ENCODE data around the gene EFCAB6.

EFCAB6 gene

DNA sequence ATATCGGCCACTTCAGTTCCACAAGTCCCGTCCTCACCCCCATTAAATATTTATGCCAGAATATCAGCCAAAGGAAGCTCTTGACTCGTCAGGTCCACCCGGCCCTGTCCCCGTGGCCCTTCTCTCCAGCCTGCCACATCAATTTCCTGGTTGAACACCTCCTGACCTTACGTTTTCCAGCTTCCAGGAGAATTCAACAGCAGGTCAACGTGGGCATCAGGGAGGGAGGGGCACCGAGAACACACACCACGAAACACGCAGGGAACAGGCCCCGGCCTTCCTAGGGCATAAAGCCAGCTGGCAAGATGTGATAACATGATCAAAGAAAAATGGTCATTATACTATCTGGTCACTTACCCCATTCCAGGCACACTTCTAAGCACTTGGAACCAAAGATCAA is 34.9 kb upstream of the EFCAB6 start:
- no peak for DNase-seq (ENCODE audit: low read depth)

DNA sequence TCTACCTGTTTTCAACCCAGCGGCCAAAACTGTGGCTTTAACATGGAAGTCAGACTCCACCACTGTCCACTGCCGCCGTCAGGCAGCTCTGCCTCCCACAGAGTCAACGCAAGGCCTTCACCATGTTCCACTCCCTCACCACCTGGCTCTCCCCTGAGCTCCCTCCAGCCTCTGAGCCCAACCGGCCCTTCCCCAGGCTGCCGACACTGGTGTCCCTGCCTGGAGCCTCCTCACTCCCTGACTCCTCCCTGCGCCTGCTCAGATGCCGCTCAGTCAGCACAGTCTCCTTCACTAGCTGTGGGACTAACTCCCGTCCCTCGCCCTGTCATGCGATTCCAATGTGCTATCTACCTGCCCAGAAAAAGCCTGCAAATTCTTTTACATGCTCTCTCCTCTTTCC is 33.9 kb upstream of the EFCAB6 start:
- no peak for DNase-seq (ENCODE audit: low read depth)

DNA sequence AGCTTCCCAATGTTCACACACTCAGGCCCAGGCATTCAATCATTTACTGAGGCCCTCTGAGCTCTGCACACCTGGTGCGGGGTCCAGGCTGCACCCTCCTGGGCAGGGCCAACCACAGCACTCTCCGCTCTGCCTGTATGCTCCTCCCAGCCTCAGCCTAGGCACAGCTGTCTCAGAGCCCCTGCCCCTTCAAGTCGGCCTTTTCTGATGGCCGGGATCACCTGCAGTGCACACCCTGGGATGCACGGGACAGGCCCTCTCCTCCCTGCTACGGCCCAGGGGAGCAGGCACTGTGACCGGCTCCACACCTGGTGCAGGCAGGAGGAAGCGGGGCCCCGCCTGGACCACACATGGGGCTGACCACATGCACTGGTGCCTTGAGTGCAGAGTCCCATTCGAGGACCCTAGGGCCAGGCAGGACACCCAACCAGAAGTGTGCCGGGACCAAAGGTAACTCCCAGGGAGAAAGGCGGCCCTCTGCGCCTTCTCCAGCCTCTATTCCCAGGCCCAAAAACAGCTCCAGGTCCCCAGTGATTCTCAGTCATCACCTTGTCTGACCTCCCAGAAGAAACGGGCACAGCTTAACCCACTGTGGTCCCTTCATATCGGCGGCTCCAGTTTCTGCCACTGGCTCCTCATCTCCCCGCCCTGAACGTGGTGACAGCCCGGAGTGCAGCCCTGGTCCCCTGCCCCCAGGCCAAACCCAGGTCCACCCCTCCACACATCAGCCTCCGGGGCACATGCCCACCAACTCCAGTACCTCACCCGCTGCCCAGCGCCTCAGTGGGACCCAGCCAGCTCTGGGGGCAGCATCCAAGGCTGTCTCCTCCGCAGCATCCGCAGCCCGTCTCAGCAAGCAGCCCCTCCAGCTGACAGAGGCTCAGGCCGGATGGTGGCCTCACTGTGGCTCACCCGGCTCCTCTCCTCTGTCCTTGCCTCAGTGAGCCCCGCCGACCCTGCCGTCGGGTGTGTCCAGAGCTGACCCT is 32.7 kb upstream of the EFCAB6 start:
- no peak for DNase-seq (ENCODE audit: low read depth)

GRCh38 chr22:43843783-43844530 is 31.9 kb upstream of the EFCAB6 start:
- no peak for DNase-seq (ENCODE audit: low read depth)

- DNase-seq (ENCODE audit: low read depth), result no peak
Measured at GRCh38 chr22:43841742-43842141, 29.6 kb upstream of the EFCAB6 start.

GRCh38 chr22:43840851-43841250 is 28.7 kb upstream of the EFCAB6 start:
- no peak for DNase-seq (ENCODE audit: low read depth)

DNA sequence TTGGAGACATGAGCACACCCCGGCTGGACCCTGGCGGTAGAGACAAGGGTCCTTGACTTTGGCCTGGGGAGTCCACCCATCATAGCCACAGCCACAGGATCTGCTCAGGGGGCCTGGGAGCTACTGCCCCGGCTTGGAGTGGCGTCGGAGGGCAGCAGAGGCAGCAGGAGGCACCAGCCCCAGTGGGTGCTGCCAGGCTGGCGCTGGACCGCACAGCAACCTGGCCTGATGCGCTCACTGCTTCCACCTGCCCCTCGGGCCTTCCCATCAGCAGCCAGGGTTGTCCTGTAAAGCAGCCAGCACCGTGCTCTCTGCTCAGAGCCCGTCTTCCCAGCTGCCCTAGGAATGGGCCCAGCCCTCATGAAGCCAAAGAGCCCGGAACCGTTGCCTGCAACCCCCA is 28.3 kb upstream of the EFCAB6 start:
- no peak for DNase-seq (ENCODE audit: low read depth)

DNA sequence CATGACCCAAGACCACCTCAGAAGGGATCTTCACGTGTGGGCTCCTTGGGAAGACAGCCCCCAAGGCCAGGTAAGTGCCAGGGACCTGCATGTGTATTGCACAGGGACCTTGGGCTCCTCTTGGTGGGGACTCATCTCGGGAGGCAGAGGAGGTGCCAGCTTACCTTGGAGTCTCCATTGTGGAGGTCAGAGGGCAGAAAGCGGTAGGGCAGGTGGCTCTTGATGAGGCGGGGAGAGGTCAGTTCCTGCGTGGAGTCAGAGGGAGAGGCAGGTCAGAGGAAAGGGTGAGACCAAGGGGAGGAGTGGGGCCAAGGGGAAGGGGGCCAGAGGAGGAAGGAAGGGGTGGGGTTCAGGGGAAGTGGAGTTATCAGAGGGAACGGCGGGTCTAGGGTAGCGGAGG is 27.7 kb upstream of the EFCAB6 start:
- DNase-seq (ENCODE audit: low read depth), result no peak

DNA sequence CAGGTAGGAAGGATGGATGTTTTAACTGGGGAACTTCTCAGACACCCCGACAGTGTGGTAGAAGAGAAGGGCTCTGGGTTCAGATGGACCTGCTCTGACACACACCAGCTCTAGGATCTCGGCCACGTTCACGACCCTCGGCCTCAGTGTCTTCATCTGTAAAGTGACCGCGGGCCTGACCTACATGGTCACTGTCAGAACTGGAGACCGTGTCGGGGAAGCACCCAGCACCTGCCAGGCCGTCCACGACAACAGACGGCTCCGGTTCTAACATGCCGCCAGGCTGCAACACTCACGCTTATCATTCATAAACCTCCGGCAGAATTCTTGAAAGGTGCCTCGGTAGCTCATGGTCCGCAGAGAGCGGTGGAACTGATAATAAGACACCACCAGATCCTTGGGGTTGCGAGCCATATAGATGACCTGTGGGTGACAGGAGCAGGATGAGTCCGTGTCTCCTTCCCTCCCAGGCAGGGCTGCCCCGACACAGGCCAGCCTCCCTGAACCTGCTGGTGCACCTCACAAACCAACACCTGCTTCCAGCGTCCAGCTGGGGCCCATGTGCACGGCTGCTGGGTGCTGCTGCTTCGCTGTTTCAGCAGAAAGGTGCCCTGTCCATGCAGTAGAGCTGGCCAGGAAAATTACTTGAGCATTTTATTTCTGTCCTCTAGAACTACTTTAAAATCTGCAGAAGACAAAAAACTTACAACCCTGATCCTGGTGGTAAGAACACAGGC is 26.6 kb upstream of the EFCAB6 start:
- no peak for DNase-seq (ENCODE audit: low read depth)

GRCh38 chr22:43838161-43838560 is 26.1 kb upstream of the EFCAB6 start:
- DNase-seq (ENCODE audit: low read depth), result no peak

DNA sequence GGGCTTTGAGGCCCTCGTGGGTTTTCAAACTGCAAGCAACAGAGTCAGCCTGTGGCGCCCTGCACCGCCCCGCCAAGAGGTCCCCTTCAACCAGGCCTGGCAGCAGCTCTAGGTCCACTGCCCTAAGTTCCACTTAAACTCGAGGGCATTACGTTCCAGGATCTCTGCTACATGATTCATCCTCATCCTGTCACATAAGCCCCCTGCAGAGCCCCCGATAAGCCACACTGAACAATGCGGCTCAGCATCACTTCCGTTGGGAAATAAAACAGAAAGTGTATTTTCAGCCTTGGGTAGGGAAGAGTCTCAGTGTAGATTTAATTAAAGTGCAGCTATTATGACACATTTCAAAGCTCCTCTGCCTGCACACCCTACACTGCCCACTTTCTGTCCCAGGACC is 25.6 kb upstream of the EFCAB6 start:
- no peak for DNase-seq (ENCODE audit: low read depth)

GRCh38 chr22:43835736-43836135 is 23.6 kb upstream of the EFCAB6 start:
- no peak for DNase-seq (ENCODE audit: low read depth)

DNA sequence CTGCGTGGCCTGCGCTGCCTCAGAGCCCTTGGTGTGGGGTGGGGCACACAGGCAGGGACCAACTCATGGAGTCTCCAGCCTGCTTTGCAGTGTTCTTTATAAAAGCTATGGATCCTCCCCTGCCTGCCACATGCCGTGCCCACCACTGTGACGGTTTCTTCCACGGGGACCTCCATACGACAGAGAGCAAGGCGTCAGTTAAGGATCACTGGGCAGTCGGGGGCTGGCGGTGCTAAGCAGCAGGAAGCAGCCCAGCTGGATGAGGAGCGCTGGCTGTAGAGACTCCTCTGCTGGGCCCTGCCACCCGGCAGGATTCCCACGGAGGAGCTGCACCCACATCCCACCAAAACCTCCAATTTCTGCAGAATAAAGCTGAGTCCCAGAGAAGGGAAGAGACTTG is 23.1 kb upstream of the EFCAB6 start:
- DNase-seq (ENCODE audit: low read depth), result no peak

GRCh38 chr22:43833286-43834240 is 21.5 kb upstream of the EFCAB6 start:
- no peak for DNase-seq (ENCODE audit: low read depth)

DNA sequence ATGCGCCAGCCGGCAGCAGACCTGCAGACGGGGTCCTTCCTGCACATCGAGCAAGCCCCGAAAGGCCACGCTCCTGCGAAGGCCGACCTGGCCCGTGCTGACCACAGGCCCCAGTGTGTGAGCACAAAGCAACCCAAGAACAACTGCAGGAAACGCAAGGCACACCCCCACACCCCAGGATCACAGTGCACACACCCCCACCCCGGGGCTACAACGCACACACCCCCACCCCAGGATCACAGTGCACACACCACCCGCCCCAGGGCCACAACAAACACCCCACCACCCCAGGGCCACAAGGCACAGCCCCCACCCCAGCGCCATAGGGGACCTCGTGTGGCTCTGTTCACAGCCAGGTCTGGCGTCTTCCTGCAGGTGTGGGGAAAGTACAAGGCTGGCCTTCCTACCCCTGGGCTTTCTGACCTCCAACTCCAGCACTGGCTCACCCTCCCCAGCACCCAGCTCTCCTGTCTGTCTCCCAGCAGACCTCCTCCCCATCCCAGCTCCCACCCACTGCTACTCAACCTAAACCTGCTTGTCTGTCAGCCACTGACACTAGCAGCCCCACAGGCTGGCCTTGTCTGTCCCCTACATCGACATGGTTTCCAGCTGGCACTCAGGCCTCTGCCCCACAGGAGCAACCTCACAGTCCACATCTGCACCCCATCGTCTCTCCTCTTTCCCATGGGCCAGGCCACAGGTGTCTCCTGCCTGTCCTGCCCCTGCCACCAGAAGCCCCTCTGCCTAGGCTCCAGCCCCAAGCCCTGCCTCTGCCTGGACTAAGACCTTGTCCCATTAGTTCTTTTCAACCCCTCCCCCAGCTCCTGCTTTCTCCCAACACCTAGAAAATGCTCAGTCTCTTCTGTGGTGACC is 20.5 kb upstream of the EFCAB6 start:
- no peak for DNase-seq (ENCODE audit: low read depth)

GRCh38 chr22:43831561-43832392 is 19.7 kb upstream of the EFCAB6 start:
- no peak for DNase-seq (ENCODE audit: low read depth)

DNA sequence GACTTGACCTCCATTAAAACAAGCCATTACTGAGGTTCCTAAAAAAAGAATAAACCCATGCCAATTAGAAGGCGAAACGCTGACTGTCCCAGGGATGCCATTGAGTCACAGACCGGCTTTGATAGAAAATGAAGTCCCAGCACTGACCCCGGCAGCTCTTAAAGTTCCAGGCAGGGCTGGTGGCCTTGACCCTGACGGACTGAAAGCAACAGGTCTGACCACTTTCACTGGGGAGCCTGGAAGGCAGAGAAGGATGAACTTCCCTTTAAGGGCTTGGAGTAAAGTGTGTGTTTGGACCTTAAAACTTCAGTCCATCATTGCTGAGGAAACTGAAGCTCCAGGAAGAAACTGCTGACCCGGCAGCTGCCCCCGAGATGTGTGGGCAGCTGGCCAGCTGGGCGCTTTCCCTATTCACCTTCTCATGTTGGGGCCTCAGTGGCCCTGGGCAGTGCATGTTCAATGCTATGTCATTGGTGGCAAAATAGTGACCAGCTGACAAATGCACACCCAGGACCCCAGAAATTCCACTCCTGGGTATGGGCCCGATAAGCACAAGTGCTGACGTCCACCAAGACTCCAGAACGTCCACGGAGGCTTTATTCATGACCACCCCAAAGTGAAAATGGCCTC is 18.9 kb upstream of the EFCAB6 start:
- no peak for DNase-seq (ENCODE audit: low read depth)

- no peak for DNase-seq (ENCODE audit: low read depth)
Measured at GRCh38 chr22:43829904-43830851, 18.1 kb upstream of the EFCAB6 start.
